ENCODE measurements around the gene NACC2.

DNA sequence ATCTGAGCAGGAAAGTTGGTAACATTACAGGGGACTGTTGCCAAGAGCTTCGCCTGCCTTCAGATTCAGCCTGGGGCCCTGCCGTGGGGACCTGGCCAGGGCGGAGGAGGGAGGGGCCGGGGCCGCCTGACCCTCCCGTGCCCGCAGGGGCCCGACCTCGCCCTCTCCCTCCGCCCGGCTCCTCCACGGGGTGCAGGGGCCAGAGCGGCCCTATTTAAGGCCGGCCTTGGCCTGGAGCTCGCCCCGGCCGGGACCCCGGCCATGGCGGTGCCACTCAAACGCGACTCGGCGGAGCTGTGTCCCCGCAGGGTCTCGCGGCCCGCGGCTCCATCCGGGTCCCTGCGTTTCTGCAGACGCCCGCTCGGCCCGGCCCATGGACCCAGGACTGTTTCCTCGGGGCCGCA is 22.8 kb upstream of the NACC2 start:
- TF ChIP-seq EZH2 (IDR thresholded peaks at IDR 0.05; ENCODE audit: borderline replicate concordance, insufficient read depth, low read depth, low read length, poor library complexity, severe bottlenecking) (no peak), CTCF (IDR thresholded peaks at IDR 0.05) (no peak)
